ENCODE measurements around the gene GTF2F1.

- no peak for TF ChIP-seq EZH2 (IDR thresholded peaks at IDR 0.05; ENCODE audit: borderline replicate concordance, control insufficient read depth, low read depth, low read length)
- TF ChIP-seq CTCF (IDR thresholded peaks at IDR 0.05 in 2 of 3, conservative IDR thresholded peaks at IDR 0.05 in 1 of 3; ENCODE audit: control insufficient read depth in 2 of 3, extremely low read depth in 1 of 3, insufficient read depth in 1 of 3, low read depth in 3 of 3, low read length in 3 of 3) = no peak
- TF ChIP-seq TCF7 (IDR thresholded peaks at IDR 0.05; ENCODE audit: borderline replicate concordance) = no peak
- no peak for TF ChIP-seq CHD1 (IDR thresholded peaks at IDR 0.05; ENCODE audit: low read depth, low read length)
- no peak for TF ChIP-seq NR2C2 (IDR thresholded peaks at IDR 0.05; ENCODE audit: borderline replicate concordance, control insufficient read depth, insufficient read length, low read depth)
- no peak for TF ChIP-seq CBX5 (IDR thresholded peaks at IDR 0.05; ENCODE audit: low read depth)
- no peak for TF ChIP-seq E2F4 (IDR thresholded peaks at IDR 0.05; ENCODE audit: low read depth, low read length)
- TF ChIP-seq PKNOX1 (IDR thresholded peaks at IDR 0.05) = no peak
- TF ChIP-seq WRNIP1 (IDR thresholded peaks at IDR 0.05; ENCODE audit: borderline replicate concordance, low read depth, low read length) = no peak
Observed at GRCh38 chr19:6394831-6395230, 1.9 kb upstream of the GTF2F1 start.
